ENCODE measurements around the gene PRKCQ.

The PRKCQ gene

DNA sequence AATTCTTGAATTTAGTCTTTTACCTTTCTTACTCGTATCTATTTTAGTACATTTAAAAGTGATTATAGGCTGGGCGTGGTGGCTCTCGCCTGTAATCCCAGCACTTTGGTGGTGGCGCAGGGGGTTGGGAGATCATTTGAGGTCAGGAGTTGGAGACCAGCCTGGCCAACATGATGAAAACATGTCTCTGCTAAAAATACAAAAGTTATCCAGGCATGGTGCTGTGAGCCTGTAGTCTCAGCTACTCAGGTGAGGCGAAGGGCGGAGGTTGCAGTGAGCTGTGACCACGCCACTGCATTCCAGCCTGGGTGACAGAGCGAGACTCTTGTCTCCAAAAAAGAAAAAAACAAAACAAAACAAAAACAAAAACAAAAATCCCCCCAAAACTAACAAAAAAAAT, 12.2 kb downstream of the PRKCQ start:
- no peak for DNase-seq (ENCODE audit: low read depth, low spot score)

DNA sequence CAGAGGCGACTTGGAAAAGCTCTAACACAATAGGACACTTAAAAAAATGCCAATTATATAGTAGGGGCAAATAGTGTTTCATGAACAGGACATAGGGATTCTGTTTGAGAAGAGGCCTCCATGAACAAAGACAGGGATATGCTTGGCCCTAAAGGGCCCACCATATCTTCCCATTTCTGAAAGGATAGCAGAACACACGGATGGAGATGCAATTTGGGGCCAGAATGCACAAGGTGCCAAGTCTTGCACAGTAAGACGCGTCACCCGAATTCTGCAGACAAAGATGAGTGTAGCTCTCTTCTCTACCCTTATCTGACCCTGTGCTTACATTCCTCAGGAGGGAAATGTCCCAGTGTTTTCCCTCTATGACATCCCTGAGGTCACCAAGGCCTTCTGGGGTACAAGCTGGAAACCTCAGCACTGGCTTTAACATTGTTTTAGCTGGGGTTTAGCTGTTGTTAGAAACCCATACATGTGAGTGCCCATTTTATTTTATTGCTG, 12.8 kb downstream of the PRKCQ start:
- no peak for DNase-seq (ENCODE audit: low read depth, low spot score)

DNA sequence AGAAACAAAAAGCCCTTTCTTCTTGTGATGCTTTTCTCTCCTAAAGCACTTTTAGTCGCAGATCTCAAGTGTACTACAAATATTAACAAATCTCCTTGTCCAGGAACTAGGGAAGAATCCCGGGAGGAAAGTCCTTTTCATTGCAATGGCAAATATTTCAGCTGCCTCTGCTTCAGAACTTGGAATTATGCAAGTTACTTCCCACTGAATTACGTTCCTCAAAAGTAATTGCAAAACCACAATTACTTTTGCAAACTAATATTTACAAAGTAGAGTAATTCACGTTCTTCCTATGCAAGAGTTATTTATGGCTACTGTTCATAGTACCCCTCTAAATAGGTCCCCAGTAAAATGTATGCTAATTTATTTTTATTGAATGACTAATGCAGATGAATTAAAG, 14.5 kb downstream of the PRKCQ start:
- no peak for DNase-seq (ENCODE audit: low read depth, low spot score)

DNA sequence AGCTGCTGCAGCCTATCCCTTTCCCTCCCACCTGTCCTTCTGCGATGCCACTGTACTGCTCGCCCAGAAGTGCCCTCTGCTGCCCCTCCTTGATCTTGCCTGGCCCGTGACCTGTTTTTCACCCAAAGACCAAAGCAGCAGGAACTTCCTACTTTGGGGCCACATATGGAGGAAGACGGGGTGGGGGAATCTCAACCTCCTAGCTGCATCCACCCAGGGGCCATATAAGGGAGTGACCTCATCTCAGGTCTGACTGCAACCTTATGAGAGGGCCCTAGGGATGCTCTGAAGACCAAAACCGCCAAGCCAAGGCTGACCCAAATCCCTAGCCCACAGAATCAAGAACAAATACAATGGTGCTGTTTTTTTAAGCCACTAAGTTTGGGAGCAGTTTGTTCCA, 15.7 kb downstream of the PRKCQ start:
- no peak for DNase-seq (ENCODE audit: low read depth, low spot score)

DNA sequence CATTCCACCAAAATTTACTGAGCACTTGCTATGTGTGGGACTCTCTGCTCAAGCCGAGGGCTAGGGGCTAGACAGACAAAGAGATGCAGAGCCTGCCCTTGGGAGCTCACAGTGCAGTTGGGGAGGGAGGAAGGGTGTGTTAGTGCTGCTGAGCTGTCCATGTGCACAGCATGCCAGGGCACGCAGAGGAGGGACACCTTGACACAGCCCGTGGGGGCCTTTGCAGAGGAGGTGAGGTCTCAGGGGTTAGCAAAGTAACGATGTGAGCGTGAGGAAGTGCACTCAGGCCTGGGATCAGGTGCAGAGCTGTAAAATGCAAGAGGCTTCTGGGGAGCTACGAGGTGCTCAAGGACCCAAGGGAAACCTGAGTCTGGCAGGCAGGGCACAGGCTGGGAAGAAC, 16.3 kb downstream of the PRKCQ start:
- DNase-seq (ENCODE audit: low read depth, low spot score), result no peak

DNA sequence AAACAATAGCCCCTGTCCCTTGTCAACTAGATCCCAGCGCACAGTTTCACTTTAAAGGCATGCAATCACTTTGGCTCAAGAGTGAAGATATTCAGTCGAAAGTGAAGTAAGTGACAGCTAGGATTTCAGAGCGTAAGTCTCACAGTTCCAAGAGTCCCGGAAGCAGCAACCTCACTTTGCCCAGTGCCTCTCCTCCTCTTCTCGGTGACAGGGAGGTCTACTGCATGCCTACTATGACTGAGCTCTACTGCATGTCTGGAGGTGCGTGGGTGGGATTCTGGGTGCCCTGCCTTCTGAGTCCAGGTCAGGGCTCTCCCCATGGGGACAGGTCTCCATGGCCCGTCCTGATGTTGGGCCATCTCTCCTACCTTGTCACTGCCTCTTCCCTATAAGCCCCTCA, 17.0 kb downstream of the PRKCQ start:
- no peak for DNase-seq (ENCODE audit: low read depth, low spot score)

DNA sequence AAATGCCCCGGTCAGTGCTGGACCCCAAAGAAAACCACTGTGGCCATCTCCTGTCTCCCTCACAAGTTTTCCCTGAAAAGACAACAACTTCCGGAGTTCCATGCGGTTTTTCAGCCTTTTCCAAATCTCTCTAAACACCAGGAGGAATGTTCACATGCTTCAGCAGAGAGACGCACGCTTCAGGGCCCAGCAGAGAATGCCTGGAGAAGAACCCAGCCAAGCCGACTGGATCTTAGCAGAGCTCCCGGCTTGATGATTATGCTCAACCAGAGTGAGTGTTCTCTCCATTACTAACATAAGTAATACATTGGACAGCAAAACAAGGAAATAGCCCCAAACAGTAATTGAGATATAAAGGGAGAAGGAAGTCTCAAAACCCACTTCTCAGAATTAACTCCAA, 17.9 kb downstream of the PRKCQ start:
- DNase-seq (ENCODE audit: low read depth, low spot score), result no peak

DNA sequence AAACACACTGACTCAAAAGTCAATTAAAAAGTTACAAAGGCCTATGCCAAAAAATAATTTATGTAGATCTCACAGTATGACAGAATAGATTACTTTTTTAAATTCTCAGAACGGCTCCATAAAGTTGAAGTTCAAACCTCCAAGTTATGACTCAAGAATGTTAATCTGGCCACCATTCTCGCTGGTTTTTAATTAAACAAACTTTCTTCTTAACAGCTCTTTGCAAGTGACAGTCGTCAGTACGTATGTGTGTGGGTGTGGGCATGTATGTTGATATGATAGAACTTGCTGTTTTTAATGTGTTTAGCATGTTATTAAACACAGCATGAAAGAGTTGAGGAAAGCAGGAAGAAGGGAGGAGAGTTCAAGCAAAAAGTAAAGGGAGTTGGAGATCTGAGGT, 18.5 kb downstream of the PRKCQ start:
- DNase-seq (ENCODE audit: low read depth, low spot score), result no peak

DNA sequence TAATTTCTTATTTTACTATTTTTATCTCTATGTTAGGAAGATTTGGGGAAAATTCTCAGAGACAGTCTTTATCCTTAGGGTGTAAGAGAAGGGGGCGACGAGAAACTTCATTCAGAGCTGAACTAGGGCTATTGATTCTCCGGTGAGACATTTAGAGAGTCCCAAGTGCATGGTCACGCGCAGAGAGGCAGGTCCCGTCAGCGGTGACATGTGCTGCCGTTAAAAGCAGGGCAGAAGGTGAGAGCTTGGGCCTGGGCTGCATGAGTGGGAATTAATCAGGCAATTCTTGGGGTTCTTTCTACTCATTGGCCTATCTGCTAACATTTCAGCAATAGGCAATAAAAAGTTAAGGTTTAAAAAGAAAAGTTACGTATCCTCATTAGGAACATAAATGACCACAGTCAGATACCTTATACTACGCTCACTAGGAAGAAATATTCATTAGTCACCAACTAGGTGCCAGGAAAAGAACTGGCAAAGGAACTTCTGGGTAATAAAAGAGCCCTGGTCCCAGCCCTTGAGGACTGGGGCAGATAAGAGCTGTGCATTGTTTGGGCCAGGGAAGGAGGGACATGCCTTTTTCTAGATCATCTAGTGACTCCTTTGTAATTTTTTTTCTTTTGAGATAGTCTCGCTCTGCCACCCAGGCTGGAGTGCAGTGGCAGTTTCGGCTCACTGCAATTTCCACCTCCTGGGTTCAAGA, 21.2 kb downstream of the PRKCQ start:
- DNase-seq (ENCODE audit: low read depth, low spot score), result no peak

DNA sequence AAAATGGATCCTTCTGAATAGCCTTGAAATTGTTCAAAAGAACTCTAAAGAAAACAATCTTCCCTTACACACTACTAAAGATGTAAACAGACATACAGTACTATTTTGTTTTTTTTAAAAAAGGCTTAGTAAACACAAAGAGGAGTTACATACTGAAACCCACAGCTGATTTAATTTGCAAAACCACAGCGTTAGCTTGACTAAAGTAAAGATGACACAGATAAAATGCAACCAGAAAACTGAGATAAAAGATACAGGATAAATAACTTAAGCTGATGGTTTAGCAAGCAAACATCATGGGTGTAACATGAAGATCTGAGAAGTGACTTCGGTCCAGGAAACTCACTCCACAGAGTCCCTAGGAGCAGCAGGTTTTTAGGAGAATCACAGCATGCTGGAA, 21.8 kb downstream of the PRKCQ start:
- no peak for DNase-seq (ENCODE audit: low read depth, low spot score)

DNA sequence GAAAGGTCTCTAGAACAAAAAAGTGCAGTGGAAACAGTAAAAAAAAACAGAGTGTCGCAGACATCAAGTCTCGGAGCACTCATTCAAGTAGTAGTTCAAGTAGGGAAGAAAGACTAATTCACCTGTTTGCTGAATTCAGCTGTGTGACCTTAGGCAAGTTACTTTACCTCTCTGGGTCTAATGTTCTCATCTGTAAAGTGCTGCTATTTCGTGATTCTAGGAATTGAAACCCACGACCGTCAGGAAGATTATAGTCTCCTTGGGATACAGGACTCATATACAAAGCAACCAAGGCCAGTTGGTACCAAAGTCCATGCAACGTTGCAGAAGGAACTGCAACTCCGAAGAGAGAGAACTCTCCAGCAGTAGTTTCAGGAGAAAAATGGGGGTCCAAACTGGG, 26.1 kb downstream of the PRKCQ start:
- no peak for DNase-seq (ENCODE audit: low read depth, low spot score)

DNA sequence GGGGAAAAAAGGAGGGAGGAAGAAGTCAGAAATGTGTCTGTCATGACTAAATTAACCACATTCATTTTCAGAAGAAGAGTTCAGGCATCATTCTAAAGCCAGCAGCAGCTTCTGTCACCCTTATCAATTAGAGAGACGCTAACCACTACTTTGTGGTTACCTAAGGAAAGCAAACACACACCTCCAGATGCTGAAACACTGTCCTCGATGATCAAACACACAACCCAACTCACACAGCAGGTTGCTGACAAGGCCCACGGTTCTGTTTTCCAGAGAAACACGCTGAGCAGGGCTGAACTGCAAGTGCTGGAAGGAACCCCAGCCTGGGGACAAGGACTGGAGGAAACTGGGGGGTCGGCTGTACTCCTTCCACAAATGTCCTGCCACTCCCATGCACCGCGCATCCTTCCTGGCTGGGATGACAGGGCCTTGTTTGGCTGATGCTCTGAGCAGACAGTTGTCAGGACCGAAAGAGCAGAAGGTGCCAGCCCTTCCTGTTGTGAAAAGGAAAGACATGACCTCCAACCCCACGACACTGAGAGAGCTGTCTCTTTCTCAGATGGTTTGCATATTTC, 36.6 kb downstream of the PRKCQ start:
- DNase-seq (ENCODE audit: low read depth, low spot score), result peak; percentile 10

DNA sequence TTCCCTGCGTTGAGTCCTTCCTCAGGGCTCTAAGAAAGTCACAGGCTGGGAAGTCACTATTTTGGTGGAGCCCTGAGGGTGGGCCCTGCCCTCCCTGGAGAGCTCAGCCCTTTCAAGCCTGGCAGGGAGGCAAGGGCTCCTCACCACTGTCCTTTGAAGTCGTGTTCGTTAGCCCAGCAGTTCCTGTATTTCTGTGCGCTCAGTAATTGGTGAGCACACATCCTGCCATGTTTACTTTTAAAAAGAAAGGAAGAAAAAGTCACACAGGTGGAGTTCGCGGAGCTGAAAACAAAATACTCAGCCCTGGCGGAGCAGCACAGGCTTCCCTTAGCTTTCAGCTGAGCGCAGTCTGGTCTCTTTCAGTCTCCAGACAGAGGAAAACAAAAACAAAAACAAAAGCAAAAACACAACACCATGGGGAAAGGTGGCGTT, 37.1 kb downstream of the PRKCQ start:
- DNase-seq (ENCODE audit: low read depth, low spot score), result peak; percentile 53

DNA sequence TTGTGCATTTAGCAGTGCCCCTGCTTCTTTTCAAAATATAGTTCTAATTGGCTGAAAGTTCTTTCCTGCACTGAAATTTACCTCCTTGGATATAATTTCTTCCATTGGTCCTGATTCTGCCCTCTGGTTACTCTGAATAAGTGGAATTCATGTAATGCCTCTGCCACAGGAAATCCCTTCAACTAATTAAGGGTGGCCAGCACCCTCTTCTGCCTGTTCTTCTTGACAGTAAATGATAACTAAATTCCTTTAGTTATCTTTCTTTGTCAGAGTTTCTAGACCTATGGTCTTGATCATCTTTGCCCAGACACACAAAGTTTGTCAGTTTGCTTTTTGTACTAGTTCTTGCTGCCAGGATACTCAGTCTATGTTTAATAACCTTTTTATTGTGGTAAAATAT, 40.2 kb downstream of the PRKCQ start:
- no peak for DNase-seq (ENCODE audit: low read depth, low spot score)

DNA sequence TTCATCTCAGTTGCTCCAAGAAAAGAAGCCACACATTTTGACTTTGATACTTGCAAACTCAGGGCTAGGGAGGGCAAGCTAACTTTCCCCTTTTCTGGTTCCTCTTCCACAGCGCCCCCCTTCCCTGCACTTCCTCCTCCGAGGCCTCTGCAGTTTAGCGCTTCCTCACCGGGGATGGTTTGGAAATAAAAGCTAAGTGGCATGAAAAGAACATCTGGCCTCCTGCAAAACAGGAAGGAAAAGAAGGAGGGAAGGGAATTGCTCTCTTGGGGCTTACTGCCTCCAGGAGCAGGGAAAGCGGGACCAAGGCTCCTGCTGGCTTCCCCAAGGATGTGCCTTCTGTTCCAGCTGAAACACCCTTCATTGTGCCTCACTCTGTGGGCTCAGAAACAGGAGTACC, 42.3 kb downstream of the PRKCQ start:
- no peak for DNase-seq (ENCODE audit: low read depth, low spot score)

DNA sequence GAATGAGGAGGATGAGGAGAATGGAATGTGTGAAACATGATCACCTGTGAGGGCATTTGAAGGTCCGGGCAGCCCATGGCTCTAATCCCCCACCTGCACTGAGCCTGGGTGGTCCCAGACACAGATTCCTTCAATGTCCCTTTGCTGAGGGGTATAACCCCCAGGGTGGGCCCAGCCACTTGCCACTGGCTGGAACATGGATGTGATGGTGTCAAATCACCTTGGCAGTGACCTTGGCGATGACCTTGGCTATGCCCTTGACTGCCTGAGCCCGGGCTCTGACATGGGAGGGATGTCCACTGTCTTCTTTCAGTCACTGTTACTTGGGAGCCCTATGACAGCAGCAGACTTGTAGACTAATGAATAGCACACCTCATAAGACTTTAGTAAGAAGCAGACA, 44.0 kb downstream of the PRKCQ start:
- DNase-seq (ENCODE audit: low read depth, low spot score), result no peak

DNA sequence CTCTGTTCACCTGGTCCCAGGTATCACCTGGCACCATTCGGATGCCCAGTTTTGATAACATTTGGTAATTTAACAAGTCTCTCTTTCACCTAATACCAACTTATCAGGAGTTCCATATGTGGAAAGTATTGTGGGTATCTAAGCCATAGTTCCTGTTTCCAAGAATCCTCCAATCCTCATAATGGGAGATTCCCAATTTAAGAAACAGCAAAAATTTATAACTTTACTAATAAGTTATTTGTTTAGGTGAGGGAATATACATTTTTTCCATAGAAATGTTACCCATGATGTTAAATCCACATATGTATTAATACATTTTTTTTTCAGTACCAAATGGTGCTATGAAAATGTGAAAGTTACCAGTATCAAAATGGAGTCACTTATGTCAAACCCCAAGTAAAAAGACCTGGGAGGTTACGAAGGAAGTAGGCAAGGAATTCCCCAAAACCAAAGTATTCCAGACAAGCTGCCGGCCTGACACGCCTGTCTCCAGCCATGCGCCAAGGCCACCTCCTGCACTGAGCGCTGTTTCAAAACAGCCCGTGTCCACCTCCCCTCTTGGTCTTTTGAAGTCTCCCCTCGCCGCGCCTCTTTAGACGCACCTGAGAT, 44.8 kb downstream of the PRKCQ start:
- DNase-seq (ENCODE audit: low read depth, low spot score), result no peak

DNA sequence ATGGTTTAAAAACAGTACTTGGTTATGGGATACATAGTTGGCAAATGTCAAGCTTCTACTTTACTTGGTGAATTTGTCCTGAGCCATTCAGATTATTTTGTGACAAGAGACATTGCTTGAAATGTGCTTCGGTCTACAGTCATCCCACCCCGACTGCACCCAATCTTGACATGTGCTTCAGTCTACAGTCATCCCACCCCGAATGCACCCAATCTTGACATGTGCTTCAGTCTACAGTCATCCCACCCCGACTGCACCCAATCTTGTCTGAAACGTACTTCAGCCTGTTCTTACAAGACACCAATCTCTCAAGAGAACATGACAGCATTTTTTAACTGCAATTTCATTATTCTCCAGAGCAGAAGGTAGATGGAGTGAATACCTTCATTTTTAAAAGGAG, 47.8 kb downstream of the PRKCQ start:
- no peak for DNase-seq (ENCODE audit: low read depth, low spot score)

DNA sequence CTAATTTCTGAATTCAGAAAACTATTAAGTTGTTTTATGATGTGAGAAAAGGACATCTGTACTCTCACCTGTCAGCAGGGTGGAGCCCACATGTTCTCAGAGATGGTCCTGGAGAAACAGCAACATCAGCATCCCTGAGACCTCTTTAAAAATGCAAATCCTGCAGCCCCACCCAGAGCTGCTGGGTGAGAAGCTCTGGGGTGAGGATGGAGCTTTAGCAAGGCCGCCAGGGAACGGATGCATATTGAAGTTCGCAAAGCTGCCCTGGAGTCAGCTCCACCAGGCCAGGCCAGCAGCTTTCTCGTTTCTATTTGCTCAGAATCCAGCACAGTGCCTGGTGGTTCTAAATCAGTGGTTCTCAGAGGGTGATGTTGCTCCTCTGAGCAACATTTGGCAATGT, 49.1 kb downstream of the PRKCQ start:
- DNase-seq (ENCODE audit: low read depth, low spot score), result no peak

DNA sequence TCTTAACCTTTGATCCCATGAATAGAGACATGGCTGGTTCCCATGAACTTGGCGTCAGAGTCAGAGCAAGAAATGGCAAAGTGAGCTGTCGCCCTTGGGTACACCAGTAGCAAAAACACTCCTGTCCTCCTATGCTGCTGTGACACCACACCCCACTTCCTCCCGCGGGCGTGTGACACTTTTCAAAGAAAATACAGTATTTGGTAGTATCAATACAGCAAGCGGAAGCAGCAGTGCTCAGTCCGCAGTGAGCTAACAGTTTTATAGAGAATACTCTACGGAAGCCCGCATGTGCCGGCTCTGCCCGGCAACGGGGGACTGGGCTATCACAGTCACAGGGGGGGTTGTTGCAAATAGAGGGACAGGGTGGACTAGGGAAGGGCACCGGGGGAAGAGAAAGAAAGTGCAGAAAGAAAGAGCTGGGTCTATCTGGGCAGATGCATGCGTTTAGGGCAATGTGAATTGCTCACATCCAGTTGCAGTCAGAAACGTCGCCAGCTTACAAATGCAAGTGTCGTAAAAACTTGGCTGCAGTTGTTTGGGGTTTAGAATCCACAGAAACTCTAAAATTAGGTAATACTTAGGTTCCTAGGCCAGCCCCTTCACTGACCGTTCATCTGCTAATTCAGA, 49.8 kb downstream of the PRKCQ start:
- no peak for DNase-seq (ENCODE audit: low read depth, low spot score)

DNA sequence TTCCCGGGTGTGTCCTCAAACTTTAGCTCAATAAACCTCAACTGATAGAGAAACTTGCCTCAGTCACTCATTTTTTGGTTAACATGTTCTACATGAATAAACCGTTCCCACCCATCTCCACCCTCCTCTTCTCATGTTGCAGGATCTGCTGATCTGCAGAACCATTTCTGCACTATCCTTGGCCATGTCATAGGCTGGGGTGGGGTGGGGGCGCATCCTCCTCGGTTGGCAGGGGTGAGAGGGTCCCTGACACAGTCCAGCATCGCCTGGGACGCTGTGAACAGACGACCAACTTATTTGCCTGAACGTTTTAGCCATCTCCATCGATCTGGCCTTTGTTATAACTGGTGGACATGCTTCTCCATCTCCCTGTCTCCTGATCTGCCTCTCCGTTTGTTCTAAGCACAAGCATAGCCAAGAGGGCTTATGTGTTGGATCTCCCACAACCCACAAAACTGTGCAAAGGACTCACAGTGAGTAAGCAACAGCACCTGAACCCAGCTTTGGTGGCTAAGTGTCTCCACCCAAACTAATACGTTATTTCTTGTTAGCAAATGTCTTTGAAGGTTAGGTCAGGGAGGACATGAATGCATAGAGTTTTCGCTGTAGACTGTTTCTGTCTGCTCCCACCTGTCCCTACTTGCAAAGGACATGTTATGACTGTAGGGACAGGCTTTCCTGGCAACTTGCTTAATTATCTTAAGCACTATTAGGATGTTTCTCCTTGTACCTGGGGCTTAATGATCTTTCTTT, 51.7 kb downstream of the PRKCQ start:
- no peak for DNase-seq (ENCODE audit: low read depth, low spot score)

DNA sequence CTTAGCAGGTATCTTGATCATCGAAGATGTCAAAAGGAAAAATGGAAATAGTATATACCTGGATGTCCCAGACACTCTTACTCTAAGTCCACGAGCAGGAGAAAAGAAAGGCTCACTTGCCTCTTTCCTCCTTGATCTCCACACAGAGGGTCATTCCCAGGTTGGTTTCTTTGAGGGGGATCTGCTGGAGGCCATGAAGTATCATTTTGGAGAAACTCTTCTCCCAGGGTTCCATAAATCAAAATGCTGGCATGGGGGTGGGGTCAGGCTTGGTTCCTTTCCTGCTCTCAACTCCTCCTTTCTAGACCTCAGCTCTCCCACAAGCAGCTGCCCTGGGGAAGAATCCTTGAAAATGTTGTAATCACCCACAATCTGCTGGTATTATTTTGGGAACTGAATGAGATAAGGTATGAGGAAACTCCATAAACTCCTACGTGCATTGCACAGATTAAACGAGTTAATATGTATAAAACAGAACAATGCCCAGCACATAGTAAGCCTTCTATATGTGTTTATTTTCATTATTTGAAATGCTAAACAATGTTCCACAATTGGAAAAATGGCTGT, 54.4 kb downstream of the PRKCQ start:
- no peak for DNase-seq (ENCODE audit: low read depth, low spot score)
